ENCODE measurements around the gene CPEB2.

CPEB2 gene

DNA sequence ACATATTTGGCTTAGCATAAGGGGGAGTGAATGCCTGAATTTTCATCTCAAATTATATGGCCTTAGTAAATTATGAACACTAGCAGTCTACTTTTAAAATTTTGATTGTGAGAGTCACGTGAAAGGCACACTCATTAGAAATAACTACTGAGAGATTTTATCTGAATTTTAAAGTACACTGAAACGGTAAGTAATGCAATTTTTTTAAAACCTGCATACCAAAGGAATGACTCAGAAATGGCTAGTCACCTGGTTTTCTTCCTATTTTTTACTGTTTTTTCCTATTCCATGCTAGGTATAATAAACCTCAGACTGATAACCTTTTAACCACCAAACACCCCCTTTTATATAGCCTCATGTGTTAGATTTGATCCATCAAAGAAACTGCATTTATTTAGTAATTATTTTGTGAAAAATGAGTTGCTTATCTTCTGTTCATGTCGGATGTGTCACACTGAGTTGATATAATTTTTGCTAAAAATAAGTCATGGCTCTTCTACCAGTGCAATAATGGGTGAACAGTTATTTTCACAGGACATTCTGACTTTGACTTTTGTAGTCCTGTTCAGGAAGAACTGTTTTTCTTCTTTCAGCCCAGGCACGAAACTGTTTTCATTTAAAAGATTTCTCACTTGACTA lies 40.4 kb downstream of the CPEB2 start:
- Histone ChIP-seq H3K27ac (ENCODE audit: insufficient read depth, low read length, poor library complexity, severe bottlenecking) (no peak overlapping the region), H3K4me1 (ENCODE audit: control insufficient read depth, insufficient read depth, low read length, poor library complexity, severe bottlenecking) (no peaks in the 10 kb centered on the region), H3K4me3 (ENCODE audit: insufficient read depth, low read depth, low read length, poor library complexity, severe bottlenecking) (no peak overlapping the region), H3K27me3 (replicated peaks; ENCODE audit: control insufficient read depth, insufficient read depth, low read length, poor library complexity, severe bottlenecking) (no peaks in the 10 kb centered on the region), H3K9me3 (ENCODE audit: control insufficient read depth, low read length) (no peaks in the 10 kb centered on the region), H3K36me3 (ENCODE audit: control insufficient read depth, insufficient read depth, low read length) (no peaks in the 10 kb centered on the region)
- DNase-seq: no peak

GRCh38 chr4:15043226-15043625 lies 40.9 kb downstream of the CPEB2 start:
- H3K4me1 ChIP-seq (ENCODE audit: control insufficient read depth, insufficient read depth, low read length, poor library complexity, severe bottlenecking): no peaks in the 10 kb centered on the region
- DNase-seq: no peak
- no peaks in the 10 kb centered on the region for H3K9me3 ChIP-seq (ENCODE audit: control insufficient read depth, low read length)
- H3K4me3 ChIP-seq (ENCODE audit: insufficient read depth, low read depth, low read length, poor library complexity, severe bottlenecking): no peak overlapping the region
- no peaks in the 10 kb centered on the region for H3K27me3 ChIP-seq (replicated peaks; ENCODE audit: control insufficient read depth, insufficient read depth, low read length, poor library complexity, severe bottlenecking)
- H3K36me3 ChIP-seq (ENCODE audit: control insufficient read depth, insufficient read depth, low read length): no peaks in the 10 kb centered on the region
- no peak overlapping the region for H3K27ac ChIP-seq (ENCODE audit: insufficient read depth, low read length, poor library complexity, severe bottlenecking)

DNA sequence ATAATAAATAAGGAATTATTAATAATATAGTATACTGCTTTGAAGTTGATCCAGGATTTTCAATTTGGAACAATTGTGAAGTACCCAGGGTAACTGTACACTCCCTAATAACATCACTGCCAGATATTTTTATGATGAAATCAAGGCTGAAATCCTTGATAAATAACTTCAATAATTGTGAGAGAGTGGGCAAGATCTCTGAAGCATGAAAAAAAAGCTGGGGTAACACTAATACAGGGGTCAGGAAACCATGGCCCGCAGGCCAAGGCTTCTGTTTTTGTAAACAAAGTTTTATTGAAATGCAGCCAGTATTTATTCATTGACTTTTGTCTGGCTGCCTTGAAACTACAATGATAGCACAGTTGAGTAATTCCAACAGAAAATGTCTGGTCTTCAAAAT lies 41.6 kb downstream of the CPEB2 start:
- Histone ChIP-seq H3K4me1 (ENCODE audit: control insufficient read depth, insufficient read depth, low read length, poor library complexity, severe bottlenecking) (no peaks in the 10 kb centered on the region), H3K27ac (ENCODE audit: insufficient read depth, low read length, poor library complexity, severe bottlenecking) (no peak overlapping the region)
- no peak for DNase-seq

GRCh38 chr4:15054541-15054940 lies 52.3 kb downstream of the CPEB2 start:
- no peak for DNase-seq
- no peak overlapping the region for H3K27ac ChIP-seq (ENCODE audit: insufficient read depth, low read length, poor library complexity, severe bottlenecking)
- no peaks in the 10 kb centered on the region for H3K27me3 ChIP-seq (replicated peaks; ENCODE audit: control insufficient read depth, insufficient read depth, low read length, poor library complexity, severe bottlenecking)
- no peaks in the 10 kb centered on the region for H3K9me3 ChIP-seq (ENCODE audit: control insufficient read depth, low read length)
- H3K36me3 ChIP-seq (ENCODE audit: control insufficient read depth, insufficient read depth, low read length): peaks cover 25% of the 10 kb centered on the region
- H3K4me1 ChIP-seq (ENCODE audit: control insufficient read depth, insufficient read depth, low read length, poor library complexity, severe bottlenecking): no peaks in the 10 kb centered on the region
- no peak overlapping the region for H3K4me3 ChIP-seq (ENCODE audit: insufficient read depth, low read depth, low read length, poor library complexity, severe bottlenecking)

More for the DNA sequence above, 41.6 kb downstream of the CPEB2 start:
- no peaks in the 10 kb centered on the region for H3K36me3 ChIP-seq (ENCODE audit: control insufficient read depth, insufficient read depth, low read length)
- H3K9me3 ChIP-seq (ENCODE audit: control insufficient read depth, low read length): no peaks in the 10 kb centered on the region
- no peaks in the 10 kb centered on the region for H3K27me3 ChIP-seq (replicated peaks; ENCODE audit: control insufficient read depth, insufficient read depth, low read length, poor library complexity, severe bottlenecking)
- H3K4me3 ChIP-seq (ENCODE audit: insufficient read depth, low read depth, low read length, poor library complexity, severe bottlenecking): no peak overlapping the region

GRCh38 chr4:15060213-15060612 lies 57.9 kb downstream of the CPEB2 start:
- H3K27ac ChIP-seq (ENCODE audit: insufficient read depth, low read length, poor library complexity, severe bottlenecking): no peak overlapping the region
- no peaks in the 10 kb centered on the region for H3K4me1 ChIP-seq (ENCODE audit: control insufficient read depth, insufficient read depth, low read length, poor library complexity, severe bottlenecking)
- peaks cover 31% of the 10 kb centered on the region for H3K36me3 ChIP-seq (ENCODE audit: control insufficient read depth, insufficient read depth, low read length)
- H3K4me3 ChIP-seq (ENCODE audit: insufficient read depth, low read depth, low read length, poor library complexity, severe bottlenecking): no peak overlapping the region
- no peaks in the 10 kb centered on the region for H3K9me3 ChIP-seq (ENCODE audit: control insufficient read depth, low read length)
- DNase-seq: no peak
- no peaks in the 10 kb centered on the region for H3K27me3 ChIP-seq (replicated peaks; ENCODE audit: control insufficient read depth, insufficient read depth, low read length, poor library complexity, severe bottlenecking)

- Histone ChIP-seq H3K27ac (ENCODE audit: insufficient read depth, low read length, poor library complexity, severe bottlenecking) (no peak overlapping the region), H3K4me1 (ENCODE audit: control insufficient read depth, insufficient read depth, low read length, poor library complexity, severe bottlenecking) (no peaks in the 10 kb centered on the region), H3K9me3 (ENCODE audit: control insufficient read depth, low read length) (no peaks in the 10 kb centered on the region), H3K36me3 (ENCODE audit: control insufficient read depth, insufficient read depth, low read length) (peaks cover 27% of the 10 kb centered on the region), H3K4me3 (ENCODE audit: insufficient read depth, low read depth, low read length, poor library complexity, severe bottlenecking) (no peak overlapping the region), H3K27me3 (replicated peaks; ENCODE audit: control insufficient read depth, insufficient read depth, low read length, poor library complexity, severe bottlenecking) (no peaks in the 10 kb centered on the region)
- DNase-seq: no peak
These were observed 61.1 kb downstream of the CPEB2 start for GRCh38 chr4:15063341-15063740.

DNA sequence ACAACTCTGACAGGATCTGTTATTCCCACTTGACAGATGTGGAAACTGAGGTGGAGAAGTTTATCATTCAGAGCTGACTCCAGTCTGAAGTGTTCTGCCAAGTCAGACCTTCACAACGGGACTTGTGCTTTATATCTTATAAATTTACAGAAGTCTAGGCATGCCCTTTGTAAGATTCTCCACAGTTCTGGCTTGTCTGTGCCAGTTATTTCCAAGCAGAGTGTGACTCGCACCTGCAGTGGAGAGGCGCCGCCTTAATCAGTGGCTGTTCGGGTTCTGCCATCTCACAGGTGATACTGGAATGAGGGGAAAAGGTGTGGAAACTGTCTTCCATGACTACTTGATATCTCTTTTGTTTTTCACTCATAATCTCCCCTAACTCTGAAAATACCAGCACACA lies 63.2 kb downstream of the CPEB2 start:
- H3K27ac ChIP-seq (ENCODE audit: insufficient read depth, low read length, poor library complexity, severe bottlenecking): no peak overlapping the region
- no peaks in the 10 kb centered on the region for H3K9me3 ChIP-seq (ENCODE audit: control insufficient read depth, low read length)
- H3K4me3 ChIP-seq (ENCODE audit: insufficient read depth, low read depth, low read length, poor library complexity, severe bottlenecking): no peak overlapping the region
- H3K27me3 ChIP-seq (replicated peaks; ENCODE audit: control insufficient read depth, insufficient read depth, low read length, poor library complexity, severe bottlenecking): no peaks in the 10 kb centered on the region
- H3K4me1 ChIP-seq (ENCODE audit: control insufficient read depth, insufficient read depth, low read length, poor library complexity, severe bottlenecking): no peaks in the 10 kb centered on the region
- H3K36me3 ChIP-seq (ENCODE audit: control insufficient read depth, insufficient read depth, low read length): peaks cover 22% of the 10 kb centered on the region
- no peak for DNase-seq

DNA sequence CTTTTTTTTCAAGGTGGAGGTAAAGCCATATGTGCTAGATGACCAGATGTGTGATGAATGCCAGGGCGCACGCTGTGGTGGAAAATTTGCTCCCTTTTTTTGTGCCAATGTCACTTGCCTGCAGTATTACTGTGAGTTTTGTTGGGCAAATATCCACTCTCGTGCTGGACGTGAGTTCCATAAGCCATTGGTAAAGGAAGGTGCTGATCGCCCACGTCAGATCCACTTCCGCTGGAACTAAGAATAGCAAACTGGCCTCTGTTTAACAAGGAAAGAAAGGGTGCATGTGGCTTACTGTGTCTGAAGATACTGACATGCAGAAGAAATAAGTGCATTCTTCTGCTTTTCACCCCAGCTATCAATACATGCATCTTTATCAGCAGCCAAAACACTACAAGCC lies 63.9 kb downstream of the CPEB2 start:
- no peak for DNase-seq
- Histone ChIP-seq H3K9me3 (ENCODE audit: control insufficient read depth, low read length) (no peaks in the 10 kb centered on the region), H3K36me3 (ENCODE audit: control insufficient read depth, insufficient read depth, low read length) (peaks cover 22% of the 10 kb centered on the region), H3K4me1 (ENCODE audit: control insufficient read depth, insufficient read depth, low read length, poor library complexity, severe bottlenecking) (no peaks in the 10 kb centered on the region), H3K27me3 (replicated peaks; ENCODE audit: control insufficient read depth, insufficient read depth, low read length, poor library complexity, severe bottlenecking) (no peaks in the 10 kb centered on the region), H3K4me3 (ENCODE audit: insufficient read depth, low read depth, low read length, poor library complexity, severe bottlenecking) (no peak overlapping the region), H3K27ac (ENCODE audit: insufficient read depth, low read length, poor library complexity, severe bottlenecking) (no peak overlapping the region)

- no peaks in the 10 kb centered on the region for H3K9me3 ChIP-seq (ENCODE audit: control insufficient read depth, low read length)
- H3K36me3 ChIP-seq (ENCODE audit: control insufficient read depth, insufficient read depth, low read length): peaks cover 9% of the 10 kb centered on the region
- no peaks in the 10 kb centered on the region for H3K4me1 ChIP-seq (ENCODE audit: control insufficient read depth, insufficient read depth, low read length, poor library complexity, severe bottlenecking)
- no peak overlapping the region for H3K4me3 ChIP-seq (ENCODE audit: insufficient read depth, low read depth, low read length, poor library complexity, severe bottlenecking)
- H3K27me3 ChIP-seq (replicated peaks; ENCODE audit: control insufficient read depth, insufficient read depth, low read length, poor library complexity, severe bottlenecking): no peaks in the 10 kb centered on the region
- H3K27ac ChIP-seq (ENCODE audit: insufficient read depth, low read length, poor library complexity, severe bottlenecking): no peak overlapping the region
- DNase-seq: no peak
These were observed 66.0 kb downstream of the CPEB2 start for GRCh38 chr4:15068298-15068697.

- no peak for DNase-seq
- no peaks in the 10 kb centered on the region for H3K4me1 ChIP-seq (ENCODE audit: control insufficient read depth, insufficient read depth, low read length, poor library complexity, severe bottlenecking)
- H3K36me3 ChIP-seq (ENCODE audit: control insufficient read depth, insufficient read depth, low read length): no peaks in the 10 kb centered on the region
- no peak overlapping the region for H3K27ac ChIP-seq (ENCODE audit: insufficient read depth, low read length, poor library complexity, severe bottlenecking)
- no peak overlapping the region for H3K4me3 ChIP-seq (ENCODE audit: insufficient read depth, low read depth, low read length, poor library complexity, severe bottlenecking)
- H3K27me3 ChIP-seq (replicated peaks; ENCODE audit: control insufficient read depth, insufficient read depth, low read length, poor library complexity, severe bottlenecking): no peaks in the 10 kb centered on the region
- H3K9me3 ChIP-seq (ENCODE audit: control insufficient read depth, low read length): no peaks in the 10 kb centered on the region
These were observed 73.6 kb downstream of the CPEB2 start for GRCh38 chr4:15075875-15076274.
